ENCODE data around the gene CHRNB1. TPM values are rescaled to one million over a fixed set of nuclear protein-coding genes. Genes with fewer than 3 reads are reported as not detected.

Gene CHRNB1
- total and polyA plus RNA-seq, 2 experiments from 2014 or later = 11.1 to 11.2 TPM

GRCh38 chr17:7425316-7425715 is 19.5 kb upstream of the CHRNB1 start, which contains the start of gene SPEM2:
TSS of gene SPEM2 (plus strand) at chr17:7425616. CDS start at chr17:7425689, 73 bp downstream.
- H3K4me2 ChIP-seq = no peak within 1 kb of the TSS
- no peaks in the 10 kb centered on the region for H3K79me2 ChIP-seq (replicated peaks; ENCODE audit: insufficient read depth)
- H3K4me3 ChIP-seq = no peak within 1 kb of the TSS
- ATAC-seq (no peak), DNase-seq (ENCODE audit: low spot score) (no peak)
- peaks cover 7% of the 10 kb centered on the region; the same call in 2 of the 3 replicates for H3K4me1 Mint-ChIP-seq
- H3K27me3 Mint-ChIP-seq (ENCODE audit: insufficient read depth, low read depth, poor library complexity) = peaks cover 29% of the 10 kb centered on the region
- no peak for TF ChIP-seq ZNF331 (CRISPR knock-in tag; IDR thresholded peaks at IDR 0.05; ENCODE audit: low read depth)
- no peaks in the 10 kb centered on the region for H3K36me3 Mint-ChIP-seq (ENCODE audit: low read depth)
- no peaks in the 10 kb centered on the region; the same call in 2 of the 3 replicates for H3K9me3 Mint-ChIP-seq
- no peaks in the 10 kb centered on the region for H3F3A ChIP-seq (replicated peaks; ENCODE audit: low read depth)
- H2AFZ ChIP-seq = no peak within 1 kb of the TSS
- no peak within 1 kb of the TSS for H3K27ac ChIP-seq (ENCODE audit: low read depth)
- H3K27me3 ChIP-seq (ENCODE audit: insufficient read depth) = no peaks in the 10 kb centered on the region
- H3K27ac Mint-ChIP-seq = no peak within 1 kb of the TSS; the same call in 1 of the 2 replicates
- H3K4me3 Mint-ChIP-seq = no peak within 1 kb of the TSS; the same call in 2 of the 3 replicates
- no peaks in the 10 kb centered on the region for H3K9me2 ChIP-seq (ENCODE audit: insufficient read depth)
- no peaks in the 10 kb centered on the region for H4K20me1 ChIP-seq (replicated peaks; ENCODE audit: insufficient read depth)
- H3K4me1 ChIP-seq (ENCODE audit: insufficient read depth) = no peaks in the 10 kb centered on the region
- H3K36me3 ChIP-seq (ENCODE audit: insufficient read depth) = no peaks in the 10 kb centered on the region

- Mint-ChIP-seq H3K27ac (no peak overlapping the region), H3K4me3 (no peak overlapping the region), H3K9me3 (no peaks in the 10 kb centered on the region; the same call in 2 of the 3 replicates), H3K4me1 (peaks cover 3% of the 10 kb centered on the region; the same call in 2 of the 3 replicates), H3K36me3 (ENCODE audit: low read depth) (no peaks in the 10 kb centered on the region), H3K27me3 (ENCODE audit: insufficient read depth, low read depth, poor library complexity) (peaks cover 29% of the 10 kb centered on the region)
- H3K4me2 ChIP-seq = no peak overlapping the region
- H3K4me3 ChIP-seq = no peak overlapping the region
- no peak overlapping the region for H3K27ac ChIP-seq (ENCODE audit: low read depth)
- H3K4me1 ChIP-seq (ENCODE audit: insufficient read depth) = no peaks in the 10 kb centered on the region
- no peaks in the 10 kb centered on the region for H3K27me3 ChIP-seq (ENCODE audit: insufficient read depth)
- H4K20me1 ChIP-seq (replicated peaks; ENCODE audit: insufficient read depth) = no peaks in the 10 kb centered on the region
- no peaks in the 10 kb centered on the region for H3K79me2 ChIP-seq (replicated peaks; ENCODE audit: insufficient read depth)
- H2AFZ ChIP-seq = no peak overlapping the region
- no peak for ATAC-seq
- H3K36me3 ChIP-seq (ENCODE audit: insufficient read depth) = no peaks in the 10 kb centered on the region
- no peak for DNase-seq (ENCODE audit: low spot score)
- no peaks in the 10 kb centered on the region for H3K9me2 ChIP-seq (ENCODE audit: insufficient read depth)
- no peaks in the 10 kb centered on the region for H3F3A ChIP-seq (replicated peaks; ENCODE audit: low read depth)
- no peak for TF ChIP-seq CTCF (conservative IDR thresholded peaks at IDR 0.05; ENCODE audit: low read depth in 2 of 2)
- no peak for TF ChIP-seq ZNF462 (CRISPR knock-in tag; IDR thresholded peaks at IDR 0.05)
- TF ChIP-seq EZH2phosphoT487 (IDR thresholded peaks at IDR 0.05; ENCODE audit: unreplicated experiment) = no peak
- no peak for TF ChIP-seq ZNF331 (CRISPR knock-in tag; IDR thresholded peaks at IDR 0.05; ENCODE audit: low read depth)
- no peak for TF ChIP-seq CREB1 (CRISPR knock-in tag; IDR thresholded peaks at IDR 0.05; ENCODE audit: low read depth)
- no peak for TF ChIP-seq REST (IDR thresholded peaks at IDR 0.05; ENCODE audit: unreplicated experiment)
- no peak for TF ChIP-seq STAT1 (IDR thresholded peaks at IDR 0.05; ENCODE audit: unreplicated experiment)
- TF ChIP-seq JUNB (IDR thresholded peaks at IDR 0.05; ENCODE audit: unreplicated experiment) = no peak
- no peak for TF ChIP-seq NANOG (IDR thresholded peaks at IDR 0.05; ENCODE audit: borderline replicate concordance)
Measured at GRCh38 chr17:7425756-7426155, 19.1 kb upstream of the CHRNB1 start.

Data from GM23338 (cell line).